HepG2 (cell line): ENCODE measurements around the gene AGPAT3. TPM values are rescaled to one million over a fixed set of nuclear protein-coding genes. Genes with fewer than 3 reads are reported as not detected.

Experiments used
- CTCF ChIP-seq: sonication (generic); formaldehyde crosslinking; IDR thresholded peaks from 2 replicates; pipeline ENCODE4 v1.5.0; 2020; ENCODE audit warnings: mild to moderate bottlenecking, missing genetic modification reagents, moderate library complexity
- HMG20B ChIP-seq: conservative IDR thresholded peaks from 2 replicates; pipeline ENCODE4 v1.6.1; 2016; ENCODE audit warnings: missing genetic modification reagents, missing compliant biosample characterization
- MBD4 ChIP-seq: IDR thresholded peaks from 2 replicates; pipeline ENCODE4 v1.6.1; 2012; ENCODE audit warnings: low read length, inconsistent platforms, borderline replicate concordance
- SALL1 ChIP-seq: sonication (generic); formaldehyde crosslinking; IDR thresholded peaks from 2 replicates; pipeline ENCODE4 v1.8.0; 2022; ENCODE audit warnings: mild to moderate bottlenecking, missing genetic modification reagents
- SSRP1 ChIP-seq: IDR thresholded peaks from 2 replicates; pipeline ENCODE4 v1.6.1; 2016; ENCODE audit warnings: control low read depth
- ZFP91 ChIP-seq: sonication (generic); formaldehyde crosslinking; IDR thresholded peaks from 2 replicates; pipeline ENCODE4 v1.9.0; 2022; ENCODE audit warnings: missing genetic modification reagents, mild to moderate bottlenecking, borderline replicate concordance
- ZNF687 ChIP-seq: sonication (generic); formaldehyde crosslinking; IDR thresholded peaks from 2 replicates; pipeline ENCODE4 v1.5.1; 2020; ENCODE audit warnings: mild to moderate bottlenecking, missing genetic modification reagents, moderate library complexity
- polyA plus RNA-seq, 8 experiments: library from polyadenylated mRNA; depleted of rRNA in 3 of 8; stranded (reverse) in 7 of 8; unstranded in 1 of 8; fragments of >200 nt; fragmentation: Illumina TruSeq in 4 of 8; extraction: Trizol in 4 of 8; gene quantifications; 2 replicates each; pipeline versions ENCODE4 v1.2.1 to v1.2.3, GENCODE V29; 2011 to 2016; ENCODE audit warnings: low read depth in 4 of 8, missing spikeins in 1 of 8, mixed read lengths in 1 of 8; ENCODE audit not compliant: insufficient read depth in 1 of 8
- total RNA-seq, 5 experiments: library from RNA; depleted of rRNA; stranded (reverse); fragments of >200 nt; fragmentation: Illumina TruSeq; extraction: Trizol; gene quantifications; 2 replicates each; pipeline ENCODE4 v1.2.3, GENCODE V29; 2016; ENCODE audit warnings: low read depth in 1 of 5

Gene AGPAT3
- total and polyA plus RNA-seq, 2 of the 13 experiments (the other 11 are each of a cell fraction or from before 2014, with no cell fraction given): 32.2 to 54.4 TPM

GRCh38 chr21:43925096-43925481 is 60.1 kb downstream of the AGPAT3 start (continued):
- TF ChIP-seq CTCF (CRISPR knock-in tag) (0 out of 2 replicates have a peak, but pooled peaks have one; percentile 12), HMG20B (CRISPR knock-in tag) (no peak), ZNF687 (CRISPR knock-in tag) (peak; percentile 57; the same call in 1 of the 2 replicates), ZFP91 (CRISPR knock-in tag) (peak; percentile 51; the same call in 1 of the 2 replicates), SSRP1 (no peak), SALL1 (CRISPR knock-in tag) (peak; percentile 2; the same call in 1 of the 2 replicates), MBD4 (no peak)
